ENCODE measurements around the gene RPL34. TPM values are rescaled to one million over a fixed set of nuclear protein-coding genes. Genes with fewer than 3 reads are reported as not detected.

RPL34 gene
- polyA plus RNA-seq, 1 donor = 3,369 TPM

- peaks cover 6% of the 10 kb centered on the region for H3K4me1 ChIP-seq (ENCODE audit: control insufficient read depth, insufficient read depth, low read length)
- H3K36me3 ChIP-seq (ENCODE audit: control insufficient read depth, insufficient read depth, low read length) = peaks cover 42% of the 10 kb centered on the region
- no peaks in the 10 kb centered on the region for H3K27me3 ChIP-seq (ENCODE audit: control insufficient read depth, insufficient read depth, low read length)
- peak overlapping the region; percentile 68 for H3K4me3 ChIP-seq (ENCODE audit: low read length)
- no peaks in the 10 kb centered on the region for H3K9me3 ChIP-seq (ENCODE audit: control insufficient read depth, low read depth, low read length)
- H3K27ac ChIP-seq (ENCODE audit: low read length) = peak overlapping the region; percentile 59
- DNase-seq = peak in 1 of 2 donors; percentile 36
- WGBS (ENCODE audit: insufficient coverage, low lambda C conversion rate) = 5% methylated on average over 4 of the region's 23 CpGs
Observed at GRCh38 chr4:108620933-108621905, 843 bp downstream of the RPL34 start.

GRCh38 chr4:108622022-108622421 lies 1.6 kb downstream of the RPL34 start:
- H3K27ac ChIP-seq (ENCODE audit: low read length) = no peak overlapping the region
- DNase-seq = no peak
- WGBS (ENCODE audit: insufficient coverage, low lambda C conversion rate) = 100% methylated on average over 1 of the region's 4 CpGs
- H3K27me3 ChIP-seq (ENCODE audit: control insufficient read depth, insufficient read depth, low read length) = no peaks in the 10 kb centered on the region
- H3K9me3 ChIP-seq (ENCODE audit: control insufficient read depth, low read depth, low read length) = no peaks in the 10 kb centered on the region
- peaks cover 50% of the 10 kb centered on the region for H3K36me3 ChIP-seq (ENCODE audit: control insufficient read depth, insufficient read depth, low read length)
- H3K4me1 ChIP-seq (ENCODE audit: control insufficient read depth, insufficient read depth, low read length) = peaks cover 6% of the 10 kb centered on the region
- peak overlapping the region; percentile 68 for H3K4me3 ChIP-seq (ENCODE audit: low read length)

GRCh38 chr4:108622828-108623227 lies 2.5 kb downstream of the RPL34 start:
- 100% methylated on average over 1 of the region's 5 CpGs for WGBS (ENCODE audit: insufficient coverage, low lambda C conversion rate)
- Histone ChIP-seq H3K4me3 (ENCODE audit: low read length) (no peak overlapping the region), H3K27me3 (ENCODE audit: control insufficient read depth, insufficient read depth, low read length) (no peaks in the 10 kb centered on the region), H3K36me3 (ENCODE audit: control insufficient read depth, insufficient read depth, low read length) (peaks cover 58% of the 10 kb centered on the region), H3K27ac (ENCODE audit: low read length) (no peak overlapping the region), H3K9me3 (ENCODE audit: control insufficient read depth, low read depth, low read length) (no peaks in the 10 kb centered on the region), H3K4me1 (ENCODE audit: control insufficient read depth, insufficient read depth, low read length) (peaks cover 6% of the 10 kb centered on the region)
- no peak for DNase-seq

- no peak for DNase-seq
- H3K9me3 ChIP-seq (ENCODE audit: control insufficient read depth, low read depth, low read length) = no peaks in the 10 kb centered on the region
- H3K4me1 ChIP-seq (ENCODE audit: control insufficient read depth, insufficient read depth, low read length) = peaks cover 6% of the 10 kb centered on the region
- no peaks in the 10 kb centered on the region for H3K27me3 ChIP-seq (ENCODE audit: control insufficient read depth, insufficient read depth, low read length)
- WGBS (ENCODE audit: insufficient coverage, low lambda C conversion rate) = 80% methylated on average over 1 of the region's 2 CpGs
- no peak overlapping the region for H3K27ac ChIP-seq (ENCODE audit: low read length)
- no peak overlapping the region for H3K4me3 ChIP-seq (ENCODE audit: low read length)
- H3K36me3 ChIP-seq (ENCODE audit: control insufficient read depth, insufficient read depth, low read length) = peaks cover 63% of the 10 kb centered on the region
Observed at GRCh38 chr4:108624263-108625056, 4.1 kb downstream of the RPL34 start.

GRCh38 chr4:108626056-108626455 lies 5.7 kb downstream of the RPL34 start:
- Histone ChIP-seq H3K4me3 (ENCODE audit: low read length) (no peak overlapping the region), H3K27me3 (ENCODE audit: control insufficient read depth, insufficient read depth, low read length) (no peaks in the 10 kb centered on the region), H3K27ac (ENCODE audit: low read length) (no peak overlapping the region), H3K36me3 (ENCODE audit: control insufficient read depth, insufficient read depth, low read length) (peaks cover 73% of the 10 kb centered on the region), H3K4me1 (ENCODE audit: control insufficient read depth, insufficient read depth, low read length) (peaks cover 6% of the 10 kb centered on the region), H3K9me3 (ENCODE audit: control insufficient read depth, low read depth, low read length) (no peaks in the 10 kb centered on the region)
- no CpG with 5 or more reads among the region's 1 CpG for WGBS (ENCODE audit: insufficient coverage, low lambda C conversion rate)
- no peak for DNase-seq

- no peak for DNase-seq
- no peak overlapping the region for H3K27ac ChIP-seq (ENCODE audit: low read length)
- H3K36me3 ChIP-seq (ENCODE audit: control insufficient read depth, insufficient read depth, low read length) = peaks cover 69% of the 10 kb centered on the region
Observed at GRCh38 chr4:108628411-108628810, 8.0 kb downstream of the RPL34 start.

GRCh38 chr4:108635070-108635655 lies 14.8 kb downstream of the RPL34 start:
- no peaks in the 10 kb centered on the region for H3K9me3 ChIP-seq (ENCODE audit: control insufficient read depth, low read depth, low read length)
- no peak overlapping the region for H3K27ac ChIP-seq (ENCODE audit: low read length)
- H3K4me1 ChIP-seq (ENCODE audit: control insufficient read depth, insufficient read depth, low read length) = no peaks in the 10 kb centered on the region
- H3K36me3 ChIP-seq (ENCODE audit: control insufficient read depth, insufficient read depth, low read length) = peaks cover 40% of the 10 kb centered on the region
- 75% methylated on average over 2 of the region's 8 CpGs for WGBS (ENCODE audit: insufficient coverage, low lambda C conversion rate)
- DNase-seq = no peak
- no peaks in the 10 kb centered on the region for H3K27me3 ChIP-seq (ENCODE audit: control insufficient read depth, insufficient read depth, low read length)
- no peak overlapping the region for H3K4me3 ChIP-seq (ENCODE audit: low read length)

More at GRCh38 chr4:108628411-108628810, 8.0 kb downstream of the RPL34 start:
- Histone ChIP-seq H3K4me3 (ENCODE audit: low read length) (no peak overlapping the region), H3K9me3 (ENCODE audit: control insufficient read depth, low read depth, low read length) (no peaks in the 10 kb centered on the region), H3K4me1 (ENCODE audit: control insufficient read depth, insufficient read depth, low read length) (no peaks in the 10 kb centered on the region), H3K27me3 (ENCODE audit: control insufficient read depth, insufficient read depth, low read length) (no peaks in the 10 kb centered on the region)

GRCh38 chr4:108636246-108636645 lies 15.9 kb downstream of the RPL34 start:
- Histone ChIP-seq H3K27me3 (ENCODE audit: control insufficient read depth, insufficient read depth, low read length) (no peaks in the 10 kb centered on the region), H3K27ac (ENCODE audit: low read length) (no peak overlapping the region), H3K4me3 (ENCODE audit: low read length) (no peak overlapping the region), H3K36me3 (ENCODE audit: control insufficient read depth, insufficient read depth, low read length) (peaks cover 35% of the 10 kb centered on the region), H3K4me1 (ENCODE audit: control insufficient read depth, insufficient read depth, low read length) (no peaks in the 10 kb centered on the region), H3K9me3 (ENCODE audit: control insufficient read depth, low read depth, low read length) (no peaks in the 10 kb centered on the region)
- WGBS (ENCODE audit: insufficient coverage, low lambda C conversion rate) = 71% methylated on average over 1 of the region's 1 CpG
- DNase-seq = no peak

GRCh38 chr4:108637856-108638255 lies 17.5 kb downstream of the RPL34 start:
- DNase-seq = no peak
- H3K27me3 ChIP-seq (ENCODE audit: control insufficient read depth, insufficient read depth, low read length) = no peaks in the 10 kb centered on the region
- H3K4me3 ChIP-seq (ENCODE audit: low read length) = no peak overlapping the region
- H3K36me3 ChIP-seq (ENCODE audit: control insufficient read depth, insufficient read depth, low read length) = peaks cover 27% of the 10 kb centered on the region
- WGBS (ENCODE audit: insufficient coverage, low lambda C conversion rate) = no CpG with 5 or more reads among the region's 2 CpGs
- no peaks in the 10 kb centered on the region for H3K4me1 ChIP-seq (ENCODE audit: control insufficient read depth, insufficient read depth, low read length)
- no peaks in the 10 kb centered on the region for H3K9me3 ChIP-seq (ENCODE audit: control insufficient read depth, low read depth, low read length)
- H3K27ac ChIP-seq (ENCODE audit: low read length) = no peak overlapping the region

- no peak for DNase-seq
- H3K9me3 ChIP-seq (ENCODE audit: control insufficient read depth, low read depth, low read length) = no peaks in the 10 kb centered on the region
- H3K36me3 ChIP-seq (ENCODE audit: control insufficient read depth, insufficient read depth, low read length) = no peaks in the 10 kb centered on the region
- no CpG with 5 or more reads among the region's 1 CpG for WGBS (ENCODE audit: insufficient coverage, low lambda C conversion rate)
- H3K27ac ChIP-seq (ENCODE audit: low read length) = no peak overlapping the region
- no peaks in the 10 kb centered on the region for H3K4me1 ChIP-seq (ENCODE audit: control insufficient read depth, insufficient read depth, low read length)
- no peak overlapping the region for H3K4me3 ChIP-seq (ENCODE audit: low read length)
- H3K27me3 ChIP-seq (ENCODE audit: control insufficient read depth, insufficient read depth, low read length) = no peaks in the 10 kb centered on the region
Observed at GRCh38 chr4:108644237-108644636, 23.9 kb downstream of the RPL34 start.
